HepG2 (cell line): ENCODE measurements around the gene S1PR3. TPM values are rescaled to one million over a fixed set of nuclear protein-coding genes. Genes with fewer than 3 reads are reported as not detected.

ENCODE experiments used
- ATAC-seq: fragments of 200-7000 bp; cut with Tn5 transposase; 3 replicates; pipeline ENCODE4 v1.9.1; 2020; ENCODE audit warnings: mild to moderate bottlenecking, moderate library complexity
- BruUV-seq: library from RNA; stranded (reverse); fragments of 400-500 nt; replicated peaks from 2 replicates; lab custom pipeline; 2021; lab: Mats Ljungman, UMichigan
- CTCF ChIA-PET: fragments of 300-600 bp; formaldehyde crosslinking; extraction: SDS; loops from one replicate; lab custom pipeline; 2021; ENCODE audit warnings: low total read pairs, inconsistent platforms, low intra/inter-chr PET ratio; lab: Yijun Ruan, JAX
- POLR2A ChIA-PET: fragments of 350-600 bp; sonication (Branson Sonifier 250); formaldehyde crosslinking; loops from one replicate; lab custom pipeline; 2020; ENCODE audit warnings: antibody characterized with exemption, inconsistent platforms; lab: Yijun Ruan, JAX
- DNase-seq: peaks from one replicate; pipeline ENCODE4 v3.0.0-alpha.2; 2015; ENCODE audit warnings: low spot score
- FAIRE-seq: peaks from 3 replicates; lab custom pipeline; 2011; peaks lifted over from hg19 to GRCh38; lab: Jason Lieb, UNC
- H2AFZ ChIP-seq: one replicate; pipeline ENCODE4 v1.6.1; 2011; ENCODE audit warnings: low read length, inconsistent platforms
- H3K27ac ChIP-seq: fragments of 300-600 bp; 3 replicates; pipeline ENCODE4 v1.8.0; 2011; ENCODE audit warnings: mixed run types, mild to moderate bottlenecking, mixed read lengths, low read length, inconsistent platforms; ENCODE audit not compliant: insufficient read depth; ENCODE audit errors: extremely low read length
- H3K27me3 ChIP-seq, 2 experiments: fragments of 200-600 bp in 1 of 2; 2 replicates in 1 of 2; 3 replicates in 1 of 2; pipeline versions ENCODE4 v1.6.0 to v1.8.0; 2011; ENCODE audit warnings: low read length in 2 of 2, mild to moderate bottlenecking in 2 of 2, moderate library complexity in 2 of 2, inconsistent platforms in 1 of 2; ENCODE audit not compliant: insufficient read depth in 2 of 2, control insufficient read depth in 1 of 2
- H3K36me3 ChIP-seq, 2 experiments: fragments of 200-600 bp in 1 of 2; replicated peaks in 1 of 2; 2 replicates in 1 of 2; 3 replicates in 1 of 2; pipeline versions ENCODE4 v1.5.1 to v1.8.0; 2011; ENCODE audit warnings: low read length in 2 of 2, inconsistent platforms in 1 of 2; ENCODE audit not compliant: insufficient read depth in 2 of 2, control insufficient read depth in 1 of 2
- H3K4me1 ChIP-seq: 2 replicates; pipeline ENCODE4 v1.5.1; 2012; ENCODE audit warnings: low read length, inconsistent platforms; ENCODE audit not compliant: insufficient read depth
- H3K4me2 ChIP-seq: 2 replicates; pipeline ENCODE4 v1.6.0; 2011; ENCODE audit warnings: low read depth, low read length, inconsistent platforms
- H3K4me3 ChIP-seq, 3 experiments: fragments of 200-600 bp in 1 of 3; sonication (generic), shearing (Covaris generic) in 1 of 3; replicated peaks in 1 of 3; 2 replicates each; pipeline ENCODE4 v1.5.1; 2011 to 2016; ENCODE audit warnings: low read length in 3 of 3, inconsistent platforms in 2 of 3, low read depth in 2 of 3, mild to moderate bottlenecking in 2 of 3, control low read depth in 1 of 3, mixed read lengths in 1 of 3; ENCODE audit not compliant: insufficient read depth in 1 of 3
- H3K79me2 ChIP-seq: one replicate; pipeline ENCODE4 v1.6.1; 2011; ENCODE audit warnings: low read length, inconsistent platforms; ENCODE audit not compliant: insufficient read depth
- H3K9ac ChIP-seq: 2 replicates; pipeline ENCODE4 v1.6.0; 2011; ENCODE audit warnings: mild to moderate bottlenecking, low read depth, low read length, inconsistent platforms; ENCODE audit not compliant: insufficient read depth
- H3K9me3 ChIP-seq: 2 replicates; pipeline ENCODE4 v1.5.1; 2012; ENCODE audit warnings: mild to moderate bottlenecking, low read length
- H4K20me1 ChIP-seq: 2 replicates; pipeline ENCODE4 v1.6.0; 2011; ENCODE audit warnings: inconsistent platforms, mild to moderate bottlenecking, low read length, moderate library complexity; ENCODE audit not compliant: insufficient read depth
- HHEX ChIP-seq: IDR thresholded peaks from 2 replicates; pipeline ENCODE4 v1.6.1; 2016; ENCODE audit warnings: control low read depth
- MEIS2 ChIP-seq: sonication (generic); formaldehyde crosslinking; IDR thresholded peaks from 2 replicates; pipeline ENCODE4 v1.9.0; 2021; ENCODE audit warnings: mild to moderate bottlenecking, missing genetic modification reagents
- MNT ChIP-seq: fragments of 450-650 bp; IDR thresholded peaks from 2 replicates; pipeline ENCODE4 v1.6.1; 2016
- SIX4 ChIP-seq: sonication (generic); formaldehyde crosslinking; IDR thresholded peaks from 2 replicates; pipeline ENCODE4 v1.4.0; 2020; ENCODE audit warnings: missing genetic modification reagents
- SOX6 ChIP-seq, 2 experiments: fragments of 450-650 bp in 1 of 2; sonication (generic) in 1 of 2; formaldehyde crosslinking in 1 of 2; IDR thresholded peaks; 2 replicates each; pipeline versions ENCODE4 v1.4.0 to v1.6.1; 2017 to 2020; ENCODE audit warnings: antibody characterized with exemption in 1 of 2, mild to moderate bottlenecking in 1 of 2, missing genetic modification reagents in 1 of 2
- ZFYVE20 ChIP-seq: sonication (generic); formaldehyde crosslinking; IDR thresholded peaks from 2 replicates; pipeline ENCODE4 v1.8.0; 2023; ENCODE audit warnings: low read depth, mild to moderate bottlenecking, moderate library complexity, missing genetic modification reagents, borderline replicate concordance
- WGBS: methylation state at CpG from one replicate; pipeline ENCODE4 v1.1.6; 2017; ENCODE audit warnings: low lambda C conversion rate; 5-methylcytosine and 5-hydroxymethylcytosine counted together
- in situ Hi-C: cut with HindIII; loops from 2 replicates; pipeline ENCODE4 v1.10.0; 2017; ENCODE audit warnings: low pct_unique_long_range_greater_than_20kb; ENCODE audit not compliant: extremely low pct_ligation_motif_present
- intact Hi-C: fragments of 100-400 bp; cut with micrococcal nuclease; formaldehyde crosslinking; loops from one replicate; pipeline ENCODE4 v1.10.0; 2022; ENCODE audit not compliant: unreplicated experiment
- polyA plus RNA-seq, 8 experiments: library from polyadenylated mRNA; depleted of rRNA in 3 of 8; stranded (reverse) in 7 of 8; unstranded in 1 of 8; fragments of >200 nt; fragmentation: Illumina TruSeq in 4 of 8; extraction: Trizol in 4 of 8; gene quantifications; 2 replicates each; pipeline versions ENCODE4 v1.2.1 to v1.2.3, GENCODE V29; 2011 to 2016; ENCODE audit warnings: low read depth in 4 of 8, missing spikeins in 1 of 8, mixed read lengths in 1 of 8; ENCODE audit not compliant: insufficient read depth in 1 of 8
- total RNA-seq, 5 experiments: library from RNA; depleted of rRNA; stranded (reverse); fragments of >200 nt; fragmentation: Illumina TruSeq; extraction: Trizol; gene quantifications; 2 replicates each; pipeline ENCODE4 v1.2.3, GENCODE V29; 2016; ENCODE audit warnings: low read depth in 1 of 5
- TF ChIP-seq, protein P1 (sequence below): sonication (generic); formaldehyde crosslinking; IDR thresholded peaks from 2 replicates; pipeline ENCODE4 v1.4.0; 2020; ENCODE audit warnings: missing genetic modification reagents, borderline replicate concordance
- TF ChIP-seq, protein P2 (sequence below): sonication (generic); IDR thresholded peaks from 2 replicates; pipeline ENCODE4 v1.6.1; 2016; ENCODE audit warnings: low read depth, borderline replicate concordance

The S1PR3 gene
- total and polyA plus RNA-seq, 2 of the 13 experiments (the other 11 are each of a cell fraction or from before 2014, with no cell fraction given), result 0.02 TPM; not detected in 1

GRCh38 chr9:88950341-88951154 is 40.7 kb upstream of the S1PR3 start (continued):
- TF ChIP-seq, protein P1, sequence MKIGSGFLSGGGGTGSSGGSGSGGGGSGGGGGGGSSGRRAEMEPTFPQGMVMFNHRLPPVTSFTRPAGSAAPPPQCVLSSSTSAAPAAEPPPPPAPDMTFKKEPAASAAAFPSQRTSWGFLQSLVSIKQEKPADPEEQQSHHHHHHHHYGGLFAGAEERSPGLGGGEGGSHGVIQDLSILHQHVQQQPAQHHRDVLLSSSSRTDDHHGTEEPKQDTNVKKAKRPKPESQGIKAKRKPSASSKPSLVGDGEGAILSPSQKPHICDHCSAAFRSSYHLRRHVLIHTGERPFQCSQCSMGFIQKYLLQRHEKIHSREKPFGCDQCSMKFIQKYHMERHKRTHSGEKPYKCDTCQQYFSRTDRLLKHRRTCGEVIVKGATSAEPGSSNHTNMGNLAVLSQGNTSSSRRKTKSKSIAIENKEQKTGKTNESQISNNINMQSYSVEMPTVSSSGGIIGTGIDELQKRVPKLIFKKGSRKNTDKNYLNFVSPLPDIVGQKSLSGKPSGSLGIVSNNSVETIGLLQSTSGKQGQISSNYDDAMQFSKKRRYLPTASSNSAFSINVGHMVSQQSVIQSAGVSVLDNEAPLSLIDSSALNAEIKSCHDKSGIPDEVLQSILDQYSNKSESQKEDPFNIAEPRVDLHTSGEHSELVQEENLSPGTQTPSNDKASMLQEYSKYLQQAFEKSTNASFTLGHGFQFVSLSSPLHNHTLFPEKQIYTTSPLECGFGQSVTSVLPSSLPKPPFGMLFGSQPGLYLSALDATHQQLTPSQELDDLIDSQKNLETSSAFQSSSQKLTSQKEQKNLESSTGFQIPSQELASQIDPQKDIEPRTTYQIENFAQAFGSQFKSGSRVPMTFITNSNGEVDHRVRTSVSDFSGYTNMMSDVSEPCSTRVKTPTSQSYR (CRISPR knock-in tag), result 0 out of 2 replicates have a peak, but pooled peaks have one; percentile 21
- TF ChIP-seq HHEX (CRISPR knock-in tag) (0 out of 2 replicates have a peak, but pooled peaks have one; percentile 25), SOX6 (IDR thresholded peaks at IDR 0.05) (no peak), SOX6 (CRISPR knock-in tag; IDR thresholded peaks at IDR 0.05) (peak; percentile 79)
- TF ChIP-seq, all 625 proteins: peak for 8

DNA sequence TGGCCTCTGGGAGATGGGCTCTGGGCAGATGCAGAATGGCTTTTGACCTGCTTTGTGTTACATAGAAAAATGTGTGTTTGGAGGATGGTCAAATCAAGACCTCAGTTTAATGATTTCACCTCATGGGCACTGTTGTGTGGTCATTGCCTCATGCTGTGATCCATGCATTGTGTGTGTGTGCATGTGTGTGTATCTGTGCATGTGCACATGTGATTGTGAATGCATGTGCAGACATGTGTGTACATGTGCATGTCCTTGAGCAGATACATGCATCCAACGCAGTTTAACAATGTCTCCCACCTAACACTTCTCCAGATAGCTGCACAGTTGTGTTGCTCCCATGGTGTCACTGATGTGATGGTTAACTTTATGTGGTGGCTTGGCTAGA is 40.1 kb upstream of the S1PR3 start:
- 0% methylated on average over 1 of the region's 1 CpG for WGBS

More for the DNA sequence above, 40.1 kb upstream of the S1PR3 start:
- Histone ChIP-seq H3K27me3 (no peaks in the 10 kb centered on the region; a peak in 1 of 5 replicates), H3K36me3 (no peaks in the 10 kb centered on the region), H2AFZ (no peak overlapping the region), H3K79me2 (no peaks in the 10 kb centered on the region), H3K9ac (no peak overlapping the region), H4K20me1 (no peaks in the 10 kb centered on the region), H3K9me3 (no peaks in the 10 kb centered on the region), H3K27ac (no peak overlapping the region), H3K4me3 (no peak overlapping the region), H3K4me1 (0 out of 2 replicates have a peak, but pooled peaks cover 6% of the 10 kb centered on the region), H3K4me2 (no peak overlapping the region)
- no TSS peak for BruUV-seq
- POLR2A ChIA-PET, result no interaction called here
- in situ Hi-C loops (no loop called here), intact Hi-C loops (no loop called here)
- DNase-seq (no peak), ATAC-seq (no peak), FAIRE-seq (no peak)
- CTCF ChIA-PET, result no interaction called here
- TF ChIP-seq, protein P2, sequence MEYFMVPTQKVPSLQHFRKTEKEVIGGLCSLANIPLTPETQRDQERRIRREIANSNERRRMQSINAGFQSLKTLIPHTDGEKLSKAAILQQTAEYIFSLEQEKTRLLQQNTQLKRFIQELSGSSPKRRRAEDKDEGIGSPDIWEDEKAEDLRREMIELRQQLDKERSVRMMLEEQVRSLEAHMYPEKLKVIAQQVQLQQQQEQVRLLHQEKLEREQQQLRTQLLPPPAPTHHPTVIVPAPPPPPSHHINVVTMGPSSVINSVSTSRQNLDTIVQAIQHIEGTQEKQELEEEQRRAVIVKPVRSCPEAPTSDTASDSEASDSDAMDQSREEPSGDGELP, result no peak
- no peak for TF ChIP-seq MEIS2 (CRISPR knock-in tag)
- peak; percentile 90 for TF ChIP-seq MNT
- no peak for TF ChIP-seq SIX4 (CRISPR knock-in tag)
- no peak for TF ChIP-seq ZFYVE20 (CRISPR knock-in tag)
